Cortex of kidney (tissue), 1 donor: Measurements from ENCODE around the gene FCGR3A.
"Not testable (repeated sequence)": the region's sequence is repeated elsewhere in the genome, so short reads cannot be mapped to it uniquely, and the experiment has no call there.

Experiments
- DNase-seq: peaks from one replicate; lab custom pipeline; 2025; lab: John Stamatoyannopoulos, UW

The FCGR3A gene

GRCh38 chr1:161530158-161530557 is 19.5 kb downstream of the FCGR3A start:
- DNase-seq, result not testable (repeated sequence)

- not testable (repeated sequence) for DNase-seq
These were observed 20.0 kb downstream of the FCGR3A start for GRCh38 chr1:161529463-161530104.

GRCh38 chr1:161528550-161528949 is 21.1 kb downstream of the FCGR3A start:
- DNase-seq, result not testable (repeated sequence)

GRCh38 chr1:161525918-161526317 is 23.7 kb downstream of the FCGR3A start:
- not testable (repeated sequence) for DNase-seq

- not testable (repeated sequence) for DNase-seq
These were observed 24.3 kb downstream of the FCGR3A start for GRCh38 chr1:161525321-161525720.

- not testable (repeated sequence) for DNase-seq
These were observed 24.8 kb downstream of the FCGR3A start for GRCh38 chr1:161524742-161525291.

- not testable (repeated sequence) for DNase-seq
These were observed 25.5 kb downstream of the FCGR3A start, which contains the start of gene HSPA6 for GRCh38 chr1:161523817-161524741. HSPA6 (plus strand) TSS chr1:161524540; CDS start chr1:161524659, 119 bp downstream.

GRCh38 chr1:161523041-161523816 is 26.4 kb downstream of the FCGR3A start:
- DNase-seq, result not testable (repeated sequence)

- not testable (repeated sequence) for DNase-seq
These were observed 35.7 kb downstream of the FCGR3A start for GRCh38 chr1:161513953-161514352.

GRCh38 chr1:161513448-161513780 is 36.2 kb downstream of the FCGR3A start:
- not testable (repeated sequence) for DNase-seq

GRCh38 chr1:161512636-161513447 is 36.8 kb downstream of the FCGR3A start:
- not testable (repeated sequence) for DNase-seq

GRCh38 chr1:161511756-161512060 is 37.9 kb downstream of the FCGR3A start:
- no peak for DNase-seq

- no peak for DNase-seq
These were observed 38.4 kb downstream of the FCGR3A start for GRCh38 chr1:161511018-161511755.

- DNase-seq, result no peak
These were observed 39.1 kb downstream of the FCGR3A start for GRCh38 chr1:161510477-161510876.

GRCh38 chr1:161506336-161507223 is 43.0 kb downstream of the FCGR3A start:
- no peak for DNase-seq

GRCh38 chr1:161505686-161506085 is 43.9 kb downstream of the FCGR3A start:
- no peak for DNase-seq

- no peak for DNase-seq
These were observed 46.2 kb downstream of the FCGR3A start for GRCh38 chr1:161503394-161503748.

GRCh38 chr1:161502641-161503393 is 46.8 kb downstream of the FCGR3A start:
- DNase-seq, result no peak

GRCh38 chr1:161502181-161502580 is 47.4 kb downstream of the FCGR3A start:
- DNase-seq, result no peak
